Stimulated activated CD4-positive, alpha-beta T cell treated with anti-CD3 and anti-CD28 coated beads, Interleukin-15, amount 100 ng/mL, for 48 hours (primary cell): Measurements from ENCODE around the gene C17orf78.
"Not testable (repeated sequence)": the region's sequence is repeated elsewhere in the genome, so short reads cannot be mapped to it uniquely, and the experiment has no call there.

Experiments used
- DNase-seq, 2 donors: peaks; one replicate each; pipeline ENCODE4 v3.0.0-alpha.2; 2020; ENCODE audit warnings: low read depth in 2 of 2

C17orf78 gene

GRCh38 chr17:37438141-37438540 lies 62.4 kb downstream of the C17orf78 start:
- no peak for DNase-seq

GRCh38 chr17:37440424-37440823 lies 64.6 kb downstream of the C17orf78 start:
- DNase-seq: no peak

- DNase-seq: not testable (repeated sequence)
Measured at GRCh38 chr17:37441369-37442014, 65.7 kb downstream of the C17orf78 start.
